ENCODE data around the gene PLPPR1. TPM values are rescaled to one million over a fixed set of nuclear protein-coding genes. Genes with fewer than 3 reads are reported as not detected.
"Not testable (repeated sequence)": the region's sequence is repeated elsewhere in the genome, so short reads cannot be mapped to it uniquely, and the experiment has no call there.

PLPPR1 gene
- total and polyA plus RNA-seq, 10 donors: not detected

DNA sequence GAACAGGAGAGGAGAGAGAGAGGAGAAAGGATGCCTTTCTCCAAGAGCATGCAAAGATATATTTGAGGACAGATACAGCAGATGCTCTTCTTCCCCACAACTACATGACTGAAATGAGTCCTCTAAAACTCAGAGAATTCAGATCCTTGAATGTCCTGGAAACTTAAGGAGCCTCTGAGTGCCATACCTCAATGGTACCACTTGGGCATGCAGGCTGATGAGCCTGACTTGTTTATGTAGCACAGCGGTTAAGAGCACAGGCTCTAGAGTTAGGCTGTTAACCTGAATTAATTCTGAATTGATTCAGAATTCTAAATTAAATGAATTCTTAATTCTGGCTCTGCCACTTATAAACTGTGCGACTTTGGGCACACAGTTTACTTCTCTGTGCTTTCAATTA lies 5.7 kb downstream of the PLPPR1 start:
- WGBS, 5 donors: 41 to 89% (median 70%) methylated on average over 2 of the region's 2 CpGs
- Histone ChIP-seq H3K4me1 (peaks cover 0 to 1% (median 0%) of the 10 kb centered on the region in 6 donors), H3K36me3 (no peaks in the 10 kb centered on the region), H3K27me3 (replicated peaks in 1 of 7) (peaks cover 0 to 20% (median 9%) of the 10 kb centered on the region in 7 donors), H3K4me3 (no peak overlapping the region), H3K9me3 (no peaks in the 10 kb centered on the region), H3K27ac (no peak overlapping the region)
- no peak for DNase-seq
- intact Hi-C loops (cut with DNase I; ENCODE audit: low total_unique reads): no loop called here
- no peak for TF ChIP-seq POLR2A (IDR thresholded peaks at IDR 0.05)
- no peak for TF ChIP-seq POLR2AphosphoS5 (IDR thresholded peaks at IDR 0.05)
- no peak for TF ChIP-seq CTCF (IDR thresholded peaks at IDR 0.05 in 8 of 11, conservative IDR thresholded peaks at IDR 0.05 in 3 of 11)

- Histone ChIP-seq H3K9me3 (no peaks in the 10 kb centered on the region), H3K27ac (no peak overlapping the region), H3K36me3 (no peaks in the 10 kb centered on the region), H3K27me3 (replicated peaks in 1 of 7) (peaks cover 0 to 11% (median under 1%) of the 10 kb centered on the region in 7 donors), H3K4me3 (no peak overlapping the region), H3K4me1 (no peaks in the 10 kb centered on the region)
- TF ChIP-seq CTCF (IDR thresholded peaks at IDR 0.05 in 8 of 11, conservative IDR thresholded peaks at IDR 0.05 in 3 of 11) (no peak), POLR2A (IDR thresholded peaks at IDR 0.05) (no peak), POLR2AphosphoS5 (IDR thresholded peaks at IDR 0.05) (no peak)
- DNase-seq: no peak
- WGBS, 5 donors: 64 to 79% (median 73%) methylated on average over 4 of the region's 4 CpGs
- intact Hi-C loops (cut with DNase I; ENCODE audit: low total_unique reads): no loop called here
These were observed 6.6 kb downstream of the PLPPR1 start for GRCh38 chr9:101035098-101035497.

DNA sequence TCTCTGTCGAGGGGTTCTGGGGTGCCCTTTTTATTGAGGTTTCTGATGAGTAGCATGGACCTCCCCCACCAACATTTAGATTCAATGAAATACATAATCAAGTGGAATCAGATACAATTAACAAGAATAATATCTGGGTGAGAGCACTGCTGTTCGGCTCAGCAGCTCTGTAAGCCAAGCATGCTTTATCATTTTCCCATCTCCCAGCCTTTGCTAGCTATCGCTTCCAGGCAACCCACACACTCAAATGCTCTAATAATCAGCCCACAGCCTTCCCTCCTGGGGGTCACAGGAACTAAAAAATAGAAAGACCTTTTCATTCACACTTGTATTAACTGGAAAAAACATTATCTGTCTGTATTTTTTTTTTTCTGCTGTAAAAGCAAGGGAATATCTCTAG lies 8.9 kb downstream of the PLPPR1 start:
- Histone ChIP-seq H3K27ac (no peak overlapping the region), H3K36me3 (no peaks in the 10 kb centered on the region), H3K4me3 (no peak overlapping the region), H3K4me1 (no peaks in the 10 kb centered on the region), H3K27me3 (replicated peaks in 1 of 7) (no peaks in the 10 kb centered on the region), H3K9me3 (no peaks in the 10 kb centered on the region)
- TF ChIP-seq POLR2A (IDR thresholded peaks at IDR 0.05) (no peak), CTCF (IDR thresholded peaks at IDR 0.05 in 8 of 11, conservative IDR thresholded peaks at IDR 0.05 in 3 of 11) (no peak), POLR2AphosphoS5 (IDR thresholded peaks at IDR 0.05) (no peak)
- intact Hi-C loops (cut with DNase I; ENCODE audit: low total_unique reads): no loop called here
- no peak for DNase-seq
- WGBS, 5 donors: 65 to 80% (median 77%) methylated on average over 3 of the region's 3 CpGs

GRCh38 chr9:101038488-101038887 lies 10.0 kb downstream of the PLPPR1 start:
- 69 to 76% (median 75%) methylated on average over 4 of the region's 4 CpGs for WGBS, 5 donors
- no peak for DNase-seq
- Histone ChIP-seq H3K9me3 (no peaks in the 10 kb centered on the region), H3K36me3 (no peaks in the 10 kb centered on the region), H3K27me3 (replicated peaks in 1 of 7) (no peaks in the 10 kb centered on the region), H3K4me1 (no peaks in the 10 kb centered on the region), H3K4me3 (no peak overlapping the region), H3K27ac (no peak overlapping the region)
- intact Hi-C loops (cut with DNase I; ENCODE audit: low total_unique reads): no loop called here
- TF ChIP-seq POLR2A (IDR thresholded peaks at IDR 0.05): no peak
- no peak for TF ChIP-seq CTCF (IDR thresholded peaks at IDR 0.05 in 8 of 11, conservative IDR thresholded peaks at IDR 0.05 in 3 of 11)
- no peak for TF ChIP-seq POLR2AphosphoS5 (IDR thresholded peaks at IDR 0.05)

DNA sequence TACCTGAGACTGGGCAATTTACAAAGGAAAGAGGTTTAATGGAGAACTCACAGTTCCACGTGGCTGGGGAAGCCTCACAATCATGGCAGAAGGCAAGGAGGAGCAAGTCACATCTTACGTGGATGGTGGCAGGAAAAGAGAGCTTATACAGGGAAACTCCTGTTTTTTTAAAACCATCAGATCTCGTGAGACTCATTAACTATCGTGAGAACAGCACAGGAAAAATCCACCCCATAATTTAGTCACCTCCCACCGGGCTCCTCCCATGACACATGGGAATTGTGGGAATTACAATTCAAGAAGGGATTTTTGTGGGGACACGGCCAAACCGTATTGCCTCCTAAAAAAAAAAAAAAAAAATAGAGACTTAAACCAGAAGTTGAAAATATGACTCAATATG lies 11.1 kb downstream of the PLPPR1 start:
- intact Hi-C loops (cut with DNase I; ENCODE audit: low total_unique reads); H3K27ac ChIP-seq; DNase-seq; H3K4me3 ChIP-seq; H3K4me1 ChIP-seq; H3K27me3 ChIP-seq (replicated peaks in 1 of 7); H3K36me3 ChIP-seq; H3K9me3 ChIP-seq: not testable (repeated sequence)
- WGBS, 5 donors: 69 to 82% (median 72%) methylated on average over 7 of the region's 7 CpGs
